GM19324 (cell line): Measurements from ENCODE around the gene PDPK1.
A peak's percentile ranks its signal among the peaks of the same experiment; 100 is the strongest.

Source experiments
- ATAC-seq: cut with Tn5 transposase; IDR thresholded peaks from one replicate; pipeline ENCODE4 v1.9.1; 2021; ENCODE audit warnings: mild to moderate bottlenecking, moderate library complexity; ENCODE audit not compliant: unreplicated experiment, low FRiP score

The PDPK1 gene

DNA sequence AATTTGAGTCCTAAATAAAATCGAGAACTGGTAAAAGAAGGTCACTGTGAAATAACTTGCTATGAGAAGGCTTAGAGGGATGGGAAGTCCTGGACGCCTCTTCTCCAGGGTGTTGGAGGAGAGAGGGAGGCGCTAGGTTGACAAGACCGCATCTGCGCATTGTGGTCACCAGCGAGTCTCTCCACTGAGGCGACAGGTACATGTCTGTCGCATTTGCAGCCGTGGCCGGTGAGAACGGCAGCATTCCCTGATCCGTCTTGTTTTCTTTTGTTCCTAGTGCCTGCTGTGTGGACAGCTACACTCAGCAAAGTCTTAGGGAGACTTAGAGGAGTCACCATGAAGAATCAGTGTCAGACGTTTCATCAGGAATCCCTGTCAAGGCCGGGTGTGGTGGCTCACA lies 32.1 kb upstream of the PDPK1 start:
- ATAC-seq = no peak

DNA sequence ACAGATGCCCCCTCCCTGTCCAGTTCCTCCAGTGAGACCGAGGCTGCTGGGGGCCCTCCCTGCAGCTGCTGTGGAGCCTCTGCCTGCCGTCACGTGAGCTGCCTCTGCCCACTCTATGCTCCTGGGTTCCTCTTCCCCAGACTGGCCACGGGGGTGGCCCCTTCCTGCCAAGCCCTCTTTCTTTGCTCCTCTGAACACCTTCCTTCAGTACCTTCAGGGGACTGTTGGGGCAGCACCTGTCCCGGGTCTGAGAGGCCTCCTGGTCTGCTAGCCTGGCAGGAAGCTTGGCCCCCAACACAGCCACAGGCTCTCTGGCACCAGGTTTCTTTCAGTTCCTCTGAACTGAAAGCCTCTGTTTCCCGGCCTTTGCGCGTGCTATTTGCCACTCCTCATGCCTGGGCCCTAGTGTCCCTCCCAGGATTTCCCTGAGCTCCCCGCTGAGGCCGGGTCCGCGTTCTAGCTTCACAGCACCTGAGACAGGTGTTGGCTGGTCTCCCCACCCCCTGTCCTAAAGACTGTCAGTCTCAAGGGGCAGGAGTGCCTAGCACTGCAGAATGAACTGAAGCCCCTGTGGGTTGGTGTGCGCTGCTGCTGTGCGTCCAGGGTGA lies 30.7 kb upstream of the PDPK1 start:
- no peak for ATAC-seq

DNA sequence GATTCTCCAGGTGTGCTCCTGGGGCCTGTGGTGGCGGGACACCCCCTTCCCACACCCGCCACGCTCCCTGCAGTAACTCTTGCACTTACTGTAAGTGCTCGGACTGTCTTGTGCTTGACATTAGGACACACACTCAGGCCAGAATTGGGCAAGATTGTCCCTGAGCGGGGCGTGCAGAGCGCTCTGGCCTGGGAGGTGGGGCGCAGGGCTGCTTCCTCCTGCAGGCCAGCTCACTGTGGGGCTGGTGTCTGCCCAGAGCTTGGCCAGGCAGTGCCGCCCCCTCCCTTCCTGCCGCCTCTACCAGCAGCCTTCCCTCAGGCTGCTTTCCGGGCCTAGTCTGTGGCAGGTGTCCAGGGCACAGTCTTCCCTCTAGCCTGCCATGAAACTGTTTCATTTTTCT lies 30.2 kb upstream of the PDPK1 start:
- no peak for ATAC-seq

DNA sequence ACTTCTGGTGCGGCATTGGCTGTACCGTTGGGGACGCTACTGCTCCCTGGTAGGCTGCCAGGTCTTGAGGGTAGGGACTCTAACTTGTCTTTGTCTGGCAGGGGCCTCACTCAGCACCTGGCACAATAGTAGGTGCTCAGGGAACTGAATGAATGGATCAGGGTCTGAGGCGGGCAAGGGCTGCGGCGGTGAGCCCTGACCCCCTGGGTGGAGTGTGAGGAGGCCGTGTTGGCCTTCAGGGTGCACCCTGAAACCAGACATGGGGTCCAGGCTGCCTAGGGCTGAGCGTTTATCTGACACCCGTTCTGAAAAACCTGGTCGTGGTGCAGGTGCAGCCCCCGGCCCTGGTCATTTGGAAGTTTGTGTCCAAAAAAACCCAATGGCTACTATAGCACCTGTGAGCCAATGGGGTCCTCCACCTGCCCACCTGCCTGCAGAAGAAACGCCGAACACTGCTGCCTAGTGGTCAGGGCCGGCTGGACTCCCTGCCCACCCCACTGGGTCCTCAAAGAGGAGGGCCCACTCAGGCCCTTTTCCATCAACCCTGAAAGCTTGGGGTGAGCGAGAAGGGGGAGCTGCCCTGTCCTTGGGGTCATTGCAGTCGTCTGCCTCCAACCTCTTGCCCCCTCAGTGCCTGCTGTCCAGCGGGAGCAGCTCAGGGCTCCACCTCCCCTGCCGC lies 29.0 kb upstream of the PDPK1 start:
- ATAC-seq = no peak

DNA sequence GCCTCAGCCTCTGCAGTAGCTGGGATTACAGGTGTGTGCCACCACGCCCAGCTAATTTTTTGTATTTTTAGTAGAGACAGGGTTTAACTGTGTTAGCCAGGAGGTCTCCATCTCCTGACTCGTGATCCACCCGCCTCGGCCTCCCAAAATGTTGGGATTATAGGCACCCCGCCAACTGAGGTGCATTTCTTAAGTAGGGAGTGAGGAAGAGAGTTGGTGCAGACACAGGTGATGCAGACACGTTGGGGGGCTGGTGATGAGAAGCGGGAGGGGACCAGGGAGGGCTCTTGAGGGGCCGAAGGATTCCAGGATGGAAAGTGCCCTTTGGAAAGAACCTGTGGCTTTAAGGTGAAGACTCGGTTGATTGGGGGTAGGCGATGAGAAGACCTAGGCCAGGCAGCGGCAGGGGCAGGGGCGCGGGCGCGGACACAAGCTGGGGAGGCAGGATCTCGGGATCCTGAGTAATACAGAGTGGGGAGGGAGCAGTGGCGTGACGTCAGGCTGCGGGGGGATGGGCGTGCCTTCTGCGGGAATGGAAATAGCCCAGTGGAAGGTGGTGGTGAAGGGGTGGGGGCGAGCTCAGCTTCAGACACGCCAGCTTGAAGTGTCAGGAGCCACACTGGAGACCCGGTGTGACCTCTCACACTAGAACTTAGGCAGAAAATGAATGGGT lies 26.6 kb upstream of the PDPK1 start:
- ATAC-seq = no peak

DNA sequence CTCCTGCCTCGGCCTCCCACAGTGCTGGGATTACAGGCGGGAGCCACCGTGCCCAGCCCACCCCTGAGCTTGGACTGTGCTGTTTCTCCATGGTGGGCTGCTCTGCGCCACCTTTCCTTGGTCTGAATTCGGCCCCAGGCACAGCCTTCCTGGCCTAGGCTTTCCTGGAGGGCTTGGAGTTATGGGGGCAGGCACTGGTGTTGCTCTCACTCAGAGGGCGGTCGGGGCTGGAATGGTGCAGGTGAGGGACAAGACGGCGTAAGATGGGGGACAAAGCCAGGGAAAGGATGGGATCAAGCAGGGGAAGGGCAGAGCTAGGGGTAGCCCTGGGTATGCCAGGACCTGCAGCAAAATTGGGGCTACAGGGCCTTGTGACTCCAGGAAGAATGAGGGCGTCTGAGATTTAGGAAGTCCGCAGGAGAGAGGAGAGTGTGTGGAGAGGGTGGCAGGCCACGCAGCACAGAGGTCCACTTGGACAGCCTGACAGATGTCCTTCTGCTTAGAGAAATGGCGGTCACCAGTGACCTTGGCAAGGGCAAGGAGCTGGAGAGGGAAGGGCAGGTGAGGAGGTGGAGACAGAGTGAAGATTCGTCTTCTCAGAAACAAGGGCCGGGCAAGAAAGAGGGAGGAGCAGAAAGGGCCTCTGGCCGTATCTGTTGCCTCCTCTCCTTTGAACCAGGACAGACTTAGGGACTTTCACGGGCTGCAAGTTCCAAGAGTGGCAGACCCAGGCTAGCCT lies 25.7 kb upstream of the PDPK1 start:
- no peak for ATAC-seq

DNA sequence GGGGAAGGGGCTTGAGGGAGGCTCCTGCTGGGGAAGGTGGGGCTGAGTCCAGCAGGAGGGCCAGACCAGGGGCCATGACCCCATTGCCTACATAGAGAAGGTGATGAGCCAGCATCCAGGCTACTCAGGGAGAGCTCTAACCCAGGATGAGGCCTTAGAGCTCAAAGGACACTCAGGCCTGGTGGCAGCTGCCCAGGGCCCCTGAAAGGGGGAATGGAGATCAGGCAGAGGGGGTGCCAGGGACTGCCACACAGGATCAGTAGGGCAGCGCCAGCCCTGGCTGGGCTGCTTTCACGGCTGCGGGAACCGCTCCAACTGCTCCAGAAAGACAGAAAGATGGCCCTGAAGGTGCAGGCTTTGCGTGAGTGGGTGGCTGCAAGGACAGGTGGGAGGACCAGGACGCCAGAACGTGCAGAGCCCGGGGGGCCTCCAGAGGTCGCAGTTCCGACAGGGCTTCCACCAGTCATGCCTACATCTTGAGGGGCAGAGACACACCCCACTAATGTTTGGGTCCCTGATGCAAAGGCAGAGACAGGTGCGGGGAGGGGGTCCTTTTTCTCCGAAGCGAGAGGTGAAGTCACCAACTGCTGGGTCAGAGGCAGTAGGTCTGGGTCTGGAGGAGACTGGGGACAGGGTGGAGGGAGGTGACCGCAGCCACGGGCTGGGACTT lies 25.0 kb upstream of the PDPK1 start:
- ATAC-seq = no peak

DNA sequence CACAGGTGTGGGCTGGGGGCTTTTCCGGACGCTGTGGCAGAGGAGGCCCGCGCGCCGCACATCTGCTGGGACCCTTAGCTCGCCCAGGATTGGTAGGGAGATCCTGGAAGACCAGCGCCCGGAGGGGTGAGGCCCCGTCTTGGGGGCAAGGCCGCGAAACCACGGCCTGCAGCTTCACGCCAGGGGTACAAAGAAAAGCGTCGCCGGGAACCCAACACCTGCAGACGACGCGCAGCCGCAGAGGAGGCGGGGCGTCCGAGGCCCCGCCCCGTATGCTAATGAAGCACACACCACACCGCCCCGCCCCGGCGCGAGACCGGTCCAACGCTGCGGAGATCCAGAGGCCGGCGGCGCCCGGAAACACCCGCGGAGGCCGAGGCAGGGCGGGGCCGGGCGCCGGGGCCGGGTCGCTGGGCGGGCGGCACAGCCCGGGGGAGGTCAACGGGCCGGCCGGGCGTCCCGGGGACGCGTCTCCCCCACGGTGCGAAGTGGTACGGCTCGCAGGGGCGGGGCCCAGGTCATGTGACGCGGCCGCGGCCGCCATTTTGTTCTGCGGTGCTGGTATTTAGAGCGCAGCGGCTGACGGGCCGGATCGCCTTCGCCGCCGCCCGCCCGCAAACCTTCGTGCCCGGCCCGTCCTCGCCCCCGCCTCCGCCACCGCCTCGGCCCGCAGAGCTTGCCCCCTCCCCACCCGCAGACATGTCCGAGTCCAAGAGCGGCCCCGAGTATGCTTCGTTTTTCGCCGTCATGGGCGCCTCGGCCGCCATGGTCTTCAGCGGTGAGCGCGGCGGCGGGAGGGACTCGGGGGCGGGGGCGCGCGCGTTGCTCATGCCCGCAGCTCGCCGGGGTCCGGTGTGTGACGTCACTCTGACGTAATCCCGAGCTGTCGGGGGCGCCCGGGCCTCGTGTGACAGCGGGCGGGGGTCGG lies 24.2 kb upstream of the PDPK1 start, which contains the start of gene ATP6V0C:
Gene ATP6V0C (plus strand): TSS at position 548 of the 928 bp plus-strand sequence. CDS start 152 bp downstream, at position 700.
- ATAC-seq = peak; percentile 81

DNA sequence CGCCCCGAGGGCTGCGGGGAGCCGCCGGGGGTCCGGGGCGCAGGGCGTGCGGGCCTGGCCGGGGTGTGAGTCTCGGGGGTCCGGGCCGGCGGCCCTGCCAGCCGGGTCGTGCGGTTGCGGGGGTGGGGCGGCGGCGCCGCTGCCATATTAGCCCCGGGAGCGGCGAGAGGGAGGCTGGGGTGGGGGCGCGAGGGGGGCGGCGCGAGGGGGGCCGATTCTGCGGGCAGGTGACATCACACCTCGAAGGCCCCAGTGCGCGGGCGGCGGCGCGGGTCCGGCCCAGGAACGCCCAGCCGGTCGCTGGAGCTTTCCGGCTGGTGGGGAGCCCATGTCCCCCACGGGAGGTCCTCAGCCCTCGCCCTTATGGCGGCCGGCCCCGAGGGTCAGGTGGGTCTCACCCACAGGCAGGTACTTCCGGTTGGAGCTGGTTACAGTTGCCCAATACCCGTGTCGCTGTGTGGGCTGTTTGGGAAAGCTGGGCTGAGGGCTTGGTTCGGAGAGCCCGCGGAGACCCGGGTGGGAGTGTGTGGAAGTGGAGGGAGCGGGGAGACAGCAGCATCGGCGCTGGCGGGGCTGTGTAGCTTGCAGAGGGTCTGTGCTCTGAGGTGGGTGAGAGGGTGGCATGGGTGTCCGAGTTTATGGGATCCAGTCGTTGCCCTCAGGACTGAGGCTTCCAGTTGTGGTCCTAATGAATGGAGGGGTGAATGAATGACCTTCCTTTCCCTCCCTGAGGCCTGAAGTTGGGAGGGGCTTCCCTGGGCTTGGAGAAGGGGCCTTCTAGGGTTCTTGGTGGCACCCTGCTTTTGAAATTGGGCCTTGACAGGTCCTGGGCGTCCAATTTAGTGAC lies 23.3 kb upstream of the PDPK1 start:
- ATAC-seq = no peak

DNA sequence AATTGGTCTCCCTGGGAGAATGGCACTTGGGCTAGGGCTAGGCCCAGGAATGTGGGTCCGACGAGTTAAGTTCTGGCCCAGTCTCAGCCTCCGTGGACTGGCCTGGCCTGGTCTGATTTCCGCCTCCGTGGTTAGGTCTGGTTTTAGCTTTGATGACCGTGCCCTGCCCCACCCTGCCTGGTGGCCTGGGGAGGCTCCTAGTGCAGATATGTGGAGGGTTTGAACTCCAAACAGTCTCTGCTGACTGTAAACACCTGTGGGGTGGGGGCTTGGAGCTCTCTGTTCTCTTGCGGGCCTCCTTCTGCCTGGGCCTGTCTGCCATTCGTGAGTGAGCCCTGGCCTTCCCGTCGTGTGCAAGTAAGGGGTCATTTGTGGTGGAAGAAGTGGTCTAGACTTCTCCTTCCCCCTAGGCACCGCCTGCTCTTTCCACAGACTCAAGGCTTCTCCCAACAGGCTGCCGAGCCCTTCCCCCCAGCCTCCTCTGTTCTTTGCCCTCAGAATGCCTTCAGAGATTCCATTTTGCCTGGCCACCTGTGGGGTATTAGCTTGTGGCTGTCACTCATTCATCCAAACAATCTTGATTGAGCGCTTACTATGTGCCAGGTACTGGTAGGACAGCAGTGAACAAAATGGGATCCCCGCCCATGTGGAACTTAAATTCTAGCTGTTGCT lies 22.5 kb upstream of the PDPK1 start:
- no peak for ATAC-seq

DNA sequence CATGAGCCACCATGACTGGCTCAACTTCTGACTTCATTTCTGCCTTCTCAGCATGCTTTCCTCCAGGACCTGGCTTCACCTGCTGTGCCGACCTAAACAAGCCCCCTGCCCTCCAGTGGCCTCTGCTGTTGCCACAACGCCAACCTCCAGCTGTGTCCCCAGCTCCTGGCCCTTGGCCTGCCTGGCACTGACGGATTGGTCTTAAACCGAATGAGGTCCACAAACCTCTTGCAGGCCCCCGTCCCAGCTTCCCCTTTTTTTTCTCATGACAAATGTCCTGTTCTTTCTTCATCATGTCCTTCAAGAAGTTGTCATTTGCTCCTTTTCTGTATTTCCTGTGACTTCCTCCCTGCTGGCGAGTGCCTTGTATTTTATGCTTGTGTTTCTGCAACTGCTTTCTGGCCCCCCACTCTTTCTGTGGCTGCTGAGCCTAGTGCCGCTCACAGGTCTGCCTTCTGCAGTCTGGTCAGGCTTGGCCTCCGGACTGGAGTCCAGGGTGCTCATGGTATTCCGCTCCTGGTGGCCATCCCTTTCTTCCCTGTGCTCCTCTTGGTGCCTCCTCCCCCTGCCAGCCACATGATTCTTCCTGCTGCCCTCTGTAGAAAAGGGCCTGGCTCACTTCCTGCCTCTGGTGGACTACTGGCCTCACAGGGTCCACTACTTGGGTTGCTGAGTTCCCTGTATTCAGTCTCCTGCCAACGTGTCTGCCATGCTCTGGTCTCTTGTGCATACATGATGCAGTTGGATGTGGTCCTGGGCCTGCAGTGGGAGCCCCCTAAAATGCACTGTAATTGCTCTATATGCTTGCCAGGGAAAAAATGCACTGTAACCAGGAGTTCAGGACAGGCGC lies 21.2 kb upstream of the PDPK1 start:
- ATAC-seq = no peak

DNA sequence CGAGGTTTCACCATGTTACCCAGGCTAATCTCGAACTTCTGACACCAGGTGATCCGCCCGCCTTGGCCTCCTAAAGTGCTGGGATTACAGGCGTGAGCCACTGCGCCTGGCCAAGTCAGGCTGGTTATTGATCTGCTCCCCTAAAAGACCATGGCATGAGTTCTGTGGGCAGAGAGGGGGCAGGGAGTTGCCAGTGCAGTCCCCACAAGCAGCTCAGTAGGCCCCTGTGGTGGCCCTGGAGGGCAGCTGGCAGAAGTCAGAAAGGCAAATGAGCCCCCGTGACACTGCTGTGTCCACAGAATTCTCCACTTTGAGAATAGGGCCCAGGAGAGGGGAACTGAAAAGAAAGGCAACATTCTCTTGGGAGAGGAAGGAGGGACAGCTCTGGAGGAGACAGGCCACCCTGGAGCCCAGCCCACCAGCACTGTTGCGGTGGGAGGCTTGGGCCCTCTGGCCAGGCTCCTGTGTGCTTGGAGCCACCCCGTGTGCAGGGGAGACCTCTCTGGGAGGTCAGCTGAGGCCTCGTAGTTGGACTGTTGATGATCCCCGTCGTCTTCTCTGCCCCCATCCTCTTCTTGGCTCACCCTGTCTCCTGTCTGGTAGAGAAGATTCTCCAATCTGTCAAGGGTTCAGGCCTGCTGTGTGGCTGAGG lies 19.7 kb upstream of the PDPK1 start:
- ATAC-seq = no peak

DNA sequence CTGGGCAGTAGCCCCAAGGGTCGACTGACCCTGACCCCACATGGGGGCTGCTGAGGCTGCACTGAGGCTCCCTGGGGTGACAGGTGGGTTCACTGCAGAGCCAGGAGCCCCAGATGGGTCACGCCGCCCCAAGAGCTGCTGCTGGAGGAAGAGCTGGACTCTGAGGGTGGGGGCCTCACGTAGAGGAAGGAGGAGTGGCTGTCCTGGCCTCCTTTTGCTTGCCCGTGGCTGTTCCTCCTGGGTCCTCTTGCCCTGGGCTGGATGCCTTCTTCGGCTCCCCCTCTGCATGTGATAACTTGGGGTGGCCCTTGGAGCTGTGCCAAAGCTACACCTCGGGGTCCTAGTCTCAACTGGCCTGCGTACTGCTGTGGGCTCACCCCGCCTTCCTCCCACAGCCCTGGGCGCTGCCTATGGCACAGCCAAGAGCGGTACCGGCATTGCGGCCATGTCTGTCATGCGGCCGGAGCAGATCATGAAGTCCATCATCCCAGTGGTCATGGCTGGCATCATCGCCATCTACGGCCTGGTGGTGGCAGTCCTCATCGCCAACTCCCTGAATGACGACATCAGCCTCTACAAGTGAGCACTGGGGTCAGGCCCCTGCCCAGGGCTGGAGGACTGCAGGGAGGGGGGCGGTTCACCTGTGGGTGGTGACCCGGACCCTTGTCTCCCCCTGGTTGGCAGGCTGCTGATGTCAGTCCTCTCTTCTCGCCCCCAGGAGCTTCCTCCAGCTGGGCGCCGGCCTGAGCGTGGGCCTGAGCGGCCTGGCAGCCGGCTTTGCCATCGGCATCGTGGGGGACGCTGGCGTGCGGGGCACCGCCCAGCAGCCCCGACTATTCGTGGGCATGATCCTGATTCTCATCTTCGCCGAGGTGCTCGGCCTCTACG lies 18.8 kb upstream of the PDPK1 start:
- no peak for ATAC-seq

DNA sequence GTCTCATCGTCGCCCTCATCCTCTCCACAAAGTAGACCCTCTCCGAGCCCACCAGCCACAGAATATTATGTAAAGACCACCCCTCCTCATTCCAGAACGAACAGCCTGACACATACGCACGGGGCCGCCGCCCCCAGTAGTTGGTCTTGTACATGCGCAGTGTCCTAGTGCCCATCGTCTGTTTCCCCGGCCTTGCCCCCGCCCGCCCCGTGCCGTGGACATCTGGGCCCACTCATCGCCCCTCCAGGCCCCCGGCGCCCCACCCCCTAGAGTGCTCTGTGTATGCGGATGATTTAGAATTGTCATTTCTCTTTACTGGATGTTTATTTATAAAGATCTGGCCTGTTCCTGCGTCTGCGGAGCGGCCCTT lies 18.1 kb upstream of the PDPK1 start:
- no peak for ATAC-seq

DNA sequence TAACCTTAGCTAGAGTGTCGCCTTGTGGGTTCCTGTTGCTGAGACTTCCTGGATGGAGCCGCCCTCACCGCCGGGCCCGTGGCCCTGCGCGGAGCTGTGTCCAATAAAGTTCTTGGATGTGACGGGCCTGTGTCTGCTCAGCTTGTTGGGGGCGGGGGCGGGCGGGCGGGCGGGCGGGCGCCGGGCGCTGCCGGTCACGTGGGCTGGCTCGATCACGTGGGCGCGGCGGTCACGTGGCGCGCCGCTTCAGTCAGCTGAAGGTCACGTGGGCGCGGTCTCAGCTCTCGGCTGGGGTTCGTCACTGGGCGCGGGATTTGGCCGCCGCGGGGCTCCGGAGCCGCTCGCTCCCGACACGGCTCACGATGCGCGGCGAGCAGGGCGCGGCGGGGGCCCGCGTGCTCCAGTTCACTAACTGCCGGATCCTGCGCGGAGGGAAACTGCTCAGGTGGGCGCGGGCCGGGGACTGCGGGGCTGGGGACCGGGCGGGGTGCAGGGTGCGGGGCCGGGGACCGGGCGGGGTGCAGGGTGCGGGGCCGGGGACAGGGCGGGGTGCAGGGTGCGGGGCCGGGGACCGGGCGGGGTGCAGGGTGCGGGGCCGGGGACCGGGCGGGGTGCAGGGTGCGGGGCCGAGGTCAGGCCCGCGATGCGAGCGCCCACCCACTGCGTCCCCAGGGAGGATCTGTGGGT lies 17.6 kb upstream of the PDPK1 start, which contains the start of gene AMDHD2:
Gene AMDHD2 (plus strand): TSS at position 275 of the 687 bp plus-strand sequence. CDS start 88 bp downstream, at position 363.
- ATAC-seq = no peak
